K562 (cell line): Measurements from ENCODE around the gene FUT2. TPM values are rescaled to one million over a fixed set of nuclear protein-coding genes. Genes with fewer than 3 reads are reported as not detected.

ENCODE experiments used
- ARID1B ChIP-seq: fragments of 450-650 bp; IDR thresholded peaks from 2 replicates; pipeline ENCODE4 v1.6.1; 2016; ENCODE audit warnings: antibody characterized with exemption, mild to moderate bottlenecking, inconsistent platforms
- ARID4B ChIP-seq: sonication (generic); formaldehyde crosslinking; IDR thresholded peaks from 2 replicates; pipeline ENCODE4 v1.8.0; 2022; ENCODE audit warnings: mild to moderate bottlenecking, missing genetic modification reagents
- ATF7 ChIP-seq: fragments of 450-650 bp; IDR thresholded peaks from 2 replicates; pipeline ENCODE4 v1.7.1; 2014; ENCODE audit warnings: mild to moderate bottlenecking, moderate library complexity
- BRF1 ChIP-seq: IDR thresholded peaks from 3 replicates; pipeline ENCODE4 v1.6.1; 2011; ENCODE audit warnings: borderline replicate concordance, mild to moderate bottlenecking; ENCODE audit not compliant: insufficient read length; ENCODE audit errors: extremely low read depth
- DMBX1 ChIP-seq: fragments of 250-450 bp; sonication (Bioruptor Pico); IDR thresholded peaks from 2 replicates; pipeline ENCODE4 v1.8.0; 2022; ENCODE audit warnings: inconsistent platforms, mild to moderate bottlenecking, moderate library complexity, borderline replicate concordance
- DPF2 ChIP-seq: fragments of 450-650 bp; IDR thresholded peaks from 2 replicates; pipeline ENCODE4 v1.6.1; 2016
- EGR1 ChIP-seq: fragments of 450-650 bp; conservative IDR thresholded peaks from 2 replicates; pipeline ENCODE4 v1.6.1; 2017; ENCODE audit warnings: mild to moderate bottlenecking
- EP300 ChIP-seq: IDR thresholded peaks from 2 replicates; pipeline ENCODE4 v1.6.1; 2012; ENCODE audit warnings: low read length, improper control_type of control experiment
- HMGXB4 ChIP-seq: sonication (generic); formaldehyde crosslinking; IDR thresholded peaks from 2 replicates; pipeline ENCODE4 v1.8.1; 2023; ENCODE audit warnings: mild to moderate bottlenecking, missing genetic modification reagents
- KAT7 ChIP-seq: sonication (generic); formaldehyde crosslinking; IDR thresholded peaks from 2 replicates; pipeline ENCODE4 v1.8.0; 2022; ENCODE audit warnings: missing genetic modification reagents, mild to moderate bottlenecking, borderline replicate concordance
- LCOR ChIP-seq: sonication (generic); formaldehyde crosslinking; IDR thresholded peaks from 2 replicates; pipeline ENCODE4 v1.8.0; 2022; ENCODE audit warnings: mild to moderate bottlenecking, missing genetic modification reagents
- NFATC3 ChIP-seq: fragments of 450-650 bp; IDR thresholded peaks from 2 replicates; pipeline ENCODE4 v1.6.1; 2017; ENCODE audit warnings: mild to moderate bottlenecking
- PATZ1 ChIP-seq: fragments of 250-450 bp; sonication (Bioruptor Pico); IDR thresholded peaks from 2 replicates; pipeline ENCODE4 v1.5.0; 2020; ENCODE audit warnings: mild to moderate bottlenecking, borderline replicate concordance
- RBM34 ChIP-seq: fragments of 200-400 bp; formaldehyde crosslinking; IDR thresholded peaks from 2 replicates; pipeline ENCODE4 v1.6.1; 2018; ENCODE audit warnings: low read length, borderline replicate concordance; ENCODE audit not compliant: insufficient read depth
- RHOXF2B ChIP-seq: fragments of 250-450 bp; sonication (Bioruptor Pico); conservative IDR thresholded peaks from 2 replicates; pipeline ENCODE4 v1.5.1; 2021
- SNIP1 ChIP-seq: fragments of 450-650 bp; IDR thresholded peaks from 2 replicates; pipeline ENCODE4 v1.7.1; 2017; ENCODE audit warnings: low read depth, mild to moderate bottlenecking
- TFAM ChIP-seq: fragments of 250-450 bp; sonication (Bioruptor Pico); conservative IDR thresholded peaks from 2 replicates; pipeline ENCODE4 v1.5.0; 2021; ENCODE audit warnings: mild to moderate bottlenecking, moderate library complexity
- ZNF146 ChIP-seq: IDR thresholded peaks from one replicate; pipeline ENCODE4 v1.6.1; 2018; ENCODE audit warnings: missing compliant biosample characterization; ENCODE audit not compliant: unreplicated experiment
- ZNF384 ChIP-seq: IDR thresholded peaks from 2 replicates; pipeline ENCODE4 v1.6.1; 2012; ENCODE audit warnings: low read depth, low read length, improper control_type of control experiment
- ZNF408 ChIP-seq: fragments of 250-450 bp; sonication (Bioruptor Pico); IDR thresholded peaks from 2 replicates; pipeline ENCODE4 v1.4.0; 2020; ENCODE audit warnings: low read depth, mild to moderate bottlenecking, moderate library complexity
- ZNF57 ChIP-seq: fragments of 450-650 bp; formaldehyde crosslinking; IDR thresholded peaks from 2 replicates; pipeline ENCODE4 v1.4.0; 2020; ENCODE audit warnings: mild to moderate bottlenecking, moderate library complexity
- polyA plus RNA-seq, 8 experiments: library from polyadenylated mRNA; depleted of rRNA in 4 of 8; stranded (reverse) in 5 of 8; unstranded in 3 of 8; fragments of >200 nt; fragmentation: Nextera tagmentation in 2 of 8; fragmentation: Illumina TruSeq in 1 of 8; extraction: Ambion mirVana in 2 of 8; extraction: Trizol in 1 of 8; gene quantifications; 2 replicates each; pipeline versions ENCODE4 v1.2.1 to v1.2.3, GENCODE V29; 2011 to 2014; ENCODE audit warnings: inconsistent platforms in 1 of 8, missing spikeins in 1 of 8
- total RNA-seq, 7 experiments: library from RNA; depleted of rRNA in 6 of 7; stranded (reverse); fragments of >200 nt in 6 of 7; fragmentation: Illumina TruSeq in 2 of 7; extraction: Trizol in 2 of 7; gene quantifications; 2 replicates each; pipeline versions ENCODE4 v1.2.1 to v1.2.3, GENCODE V29; 2011 to 2021; ENCODE audit warnings: low replicate concordance in 1 of 7

Gene FUT2
- total and polyA plus RNA-seq, 9 of the 15 experiments (the other 6 are each of a cell fraction or from before 2014, with no cell fraction given): 0.03 to 0.04 TPM; not detected in 7

- TF ChIP-seq ARID4B (CRISPR knock-in tag) (peak; percentile 86), ZNF408 (no peak), ZNF384 (no peak; the same call in 1 of the 2 replicates), HMGXB4 (0 out of 2 replicates have a peak, but pooled peaks have one; percentile 44), NFATC3 (no peak), EP300 (peak; percentile 29; the same call in 1 of the 2 replicates), TFAM (CRISPR knock-in tag) (no peak), RHOXF2B (CRISPR knock-in tag) (no peak), ZNF57 (CRISPR knock-in tag) (no peak), KAT7 (no peak), SNIP1 (no peak), PATZ1 (CRISPR knock-in tag) (no peak), RBM34 (no peak), DPF2 (no peak), EGR1 (peak; percentile 77), ARID1B (no peak; the same call in 1 of the 2 replicates), DMBX1 (no peak; the same call in none of the 2 replicates), LCOR (CRISPR knock-in tag) (no peak), ATF7 (no peak; the same call in none of the 2 replicates), ZNF146 (no peak), BRF1 (no peak)
Observed at GRCh38 chr19:48738557-48739403, 43.0 kb downstream of the FUT2 start (continued).
